K562 (cell line): ENCODE measurements around the gene VGLL4. TPM values are rescaled to one million over a fixed set of nuclear protein-coding genes. Genes with fewer than 3 reads are reported as not detected.

Source experiments
- ATAC-seq: fragments of 200-7000 bp; cut with Tn5 transposase; 3 replicates; pipeline ENCODE4 v1.9.1; 2020; ENCODE audit warnings: moderate library complexity
- BruUV-seq: library from RNA; stranded (reverse); fragments of 400-500 nt; replicated peaks from 2 replicates; lab custom pipeline; 2021; lab: Mats Ljungman, UMichigan
- CTCF ChIA-PET: fragments of 300-600 bp; formaldehyde crosslinking; extraction: SDS; loops from one replicate; lab custom pipeline; 2021; ENCODE audit warnings: low intra/inter-chr PET ratio; lab: Yijun Ruan, JAX
- POLR2A ChIA-PET: fragments of 300-600, 350-650 bp; sonication (Branson Sonifier 250); formaldehyde crosslinking; extraction: SDS; loops from one replicate; lab custom pipeline; 2021; ENCODE audit warnings: antibody characterized with exemption, inconsistent platforms; lab: Yijun Ruan, JAX
- DNase-seq, 4 experiments: peaks; one replicate each; pipeline versions ENCODE4 v3.0.0 to v3.0.0-alpha.2; 2011 to 2018; ENCODE audit warnings: low spot score in 3 of 4, mixed read lengths in 3 of 4; ENCODE audit errors: extremely low read depth in 1 of 4
- FAIRE-seq: peaks from 2 replicates; lab custom pipeline; 2011; peaks lifted over from hg19 to GRCh38; lab: Jason Lieb, UNC
- H2AFZ ChIP-seq: 2 replicates; pipeline ENCODE4 v1.6.0; 2011; ENCODE audit warnings: low read depth, low read length, control low read depth, inconsistent platforms
- H3K27ac ChIP-seq: fragments of 200-600 bp; 3 replicates; pipeline ENCODE4 v1.8.0; 2011; ENCODE audit warnings: low read depth, mild to moderate bottlenecking, control low read depth, inconsistent platforms, low read length, moderate library complexity, mixed read lengths; ENCODE audit errors: extremely low read depth
- H3K27me3 ChIP-seq, 2 experiments: fragments of 300-600 bp in 1 of 2; 2 replicates in 1 of 2; 3 replicates in 1 of 2; pipeline versions ENCODE4 v1.6.0 to v1.8.0; 2011; ENCODE audit warnings: inconsistent platforms in 2 of 2, low read length in 2 of 2, mild to moderate bottlenecking in 1 of 2, mixed read lengths in 1 of 2, moderate library complexity in 1 of 2; ENCODE audit not compliant: control insufficient read depth in 2 of 2, insufficient read depth in 2 of 2
- H3K36me3 ChIP-seq: fragments of 300-600 bp; 3 replicates; pipeline ENCODE4 v1.8.0; 2011; ENCODE audit warnings: mild to moderate bottlenecking, low read length, inconsistent platforms; ENCODE audit not compliant: control insufficient read depth, insufficient read depth
- H3K4me1 ChIP-seq, 2 experiments: fragments of 200-600 bp in 1 of 2; replicated peaks in 1 of 2; 2 replicates in 1 of 2; 3 replicates in 1 of 2; pipeline versions ENCODE4 v1.5.1 to v1.8.0; 2011; ENCODE audit warnings: inconsistent platforms in 2 of 2, low read length in 2 of 2, mild to moderate bottlenecking in 1 of 2, mixed read lengths in 1 of 2, moderate library complexity in 1 of 2; ENCODE audit not compliant: control insufficient read depth in 2 of 2, insufficient read depth in 2 of 2
- H3K4me2 ChIP-seq: 2 replicates; pipeline ENCODE4 v1.6.1; 2011; ENCODE audit warnings: low read length, control low read depth, inconsistent platforms, mixed read lengths; ENCODE audit not compliant: insufficient read depth
- H3K4me3 ChIP-seq: fragments of 200-600 bp; sonication (generic), shearing (Covaris generic); 2 replicates; pipeline ENCODE4 v1.5.1; 2016; ENCODE audit warnings: control low read depth, inconsistent platforms
- H3K79me2 ChIP-seq: fragments of 200-600 bp; 3 replicates; pipeline ENCODE4 v1.8.0; 2011; ENCODE audit warnings: low read length, inconsistent platforms; ENCODE audit not compliant: control insufficient read depth, insufficient read depth
- H3K9ac ChIP-seq, 2 experiments: 2 replicates each; pipeline versions ENCODE4 v1.6.0 to v1.6.1; 2011; ENCODE audit warnings: low read depth in 2 of 2, low read length in 2 of 2, control low read depth in 1 of 2, inconsistent platforms in 1 of 2, mild to moderate bottlenecking in 1 of 2, mixed read lengths in 1 of 2; ENCODE audit not compliant: insufficient read depth in 1 of 2
- H3K9me1 ChIP-seq: one replicate; pipeline ENCODE4 v1.6.0; 2011; ENCODE audit warnings: inconsistent platforms, mild to moderate bottlenecking, low read length, moderate library complexity; ENCODE audit not compliant: control insufficient read depth, insufficient read depth
- H3K9me3 ChIP-seq: replicated peaks from 2 replicates; pipeline ENCODE4 v1.5.1; 2011; ENCODE audit warnings: low read depth, low read length, inconsistent platforms; ENCODE audit not compliant: control insufficient read depth, insufficient read depth
- H4K20me1 ChIP-seq: replicated peaks from 2 replicates; pipeline ENCODE4 v1.6.1; 2011; ENCODE audit warnings: low read length, inconsistent platforms, mixed read lengths; ENCODE audit not compliant: control insufficient read depth, insufficient read depth
- CTBP1 ChIP-seq: fragments of 450-650 bp; IDR thresholded peaks from 2 replicates; pipeline ENCODE4 v1.6.1; 2016; ENCODE audit warnings: borderline replicate concordance
- ELF1 ChIP-seq: fragments of 200-800 bp; sonication (Bioruptor generic); IDR thresholded peaks from 2 replicates; pipeline ENCODE4 v1.6.1; 2016; ENCODE audit warnings: missing genetic modification characterization, missing compliant biosample characterization
- FOSL1 ChIP-seq: fragments of 200-800 bp; sonication (Bioruptor generic); conservative IDR thresholded peaks from 2 replicates; pipeline ENCODE4 v1.6.1; 2016; ENCODE audit warnings: missing genetic modification characterization, missing compliant biosample characterization
- JUND ChIP-seq, 2 experiments: IDR thresholded peaks; 2 replicates in 1 of 2; 3 replicates in 1 of 2; pipeline ENCODE4 v1.6.1; 2011; ENCODE audit warnings: borderline replicate concordance in 2 of 2, low read depth in 2 of 2, low read length in 2 of 2, improper control_type of control experiment in 1 of 2, missing biosample characterization in 1 of 2, missing genetic modification characterization in 1 of 2, missing genetic modification reagents in 1 of 2
- MEIS2 ChIP-seq: fragments of 450-650 bp; IDR thresholded peaks from 2 replicates; pipeline ENCODE4 v1.6.1; 2014; ENCODE audit warnings: mild to moderate bottlenecking; ENCODE audit not compliant: partially characterized antibody
- NFE2 ChIP-seq: IDR thresholded peaks from 2 replicates; pipeline ENCODE4 v1.6.1; 2014; ENCODE audit warnings: antibody characterized with exemption, low read depth
- NFIC ChIP-seq: fragments of 450-650 bp; IDR thresholded peaks from 2 replicates; pipeline ENCODE4 v1.6.1; 2017; ENCODE audit warnings: mild to moderate bottlenecking, inconsistent platforms
- SPI1 ChIP-seq: IDR thresholded peaks from 2 replicates; pipeline ENCODE4 v1.6.1; 2011; ENCODE audit warnings: low read depth, low read length, control low read depth, borderline replicate concordance
- TAF9B ChIP-seq: fragments of 450-650 bp; IDR thresholded peaks from 2 replicates; pipeline ENCODE4 v1.6.1; 2018; ENCODE audit warnings: mild to moderate bottlenecking; ENCODE audit not compliant: partially characterized antibody
- TCF3 ChIP-seq: sonication (generic); formaldehyde crosslinking; IDR thresholded peaks from 2 replicates; pipeline ENCODE4 v1.4.0; 2020; ENCODE audit warnings: mild to moderate bottlenecking, missing genetic modification reagents
- ZFPM2 ChIP-seq: fragments of 250-450 bp; sonication (Bioruptor Pico); IDR thresholded peaks from 2 replicates; pipeline ENCODE4 v1.5.1; 2022; ENCODE audit warnings: mild to moderate bottlenecking
- ZNF165 ChIP-seq: fragments of 250-450 bp; sonication (Bioruptor Pico); IDR thresholded peaks from 2 replicates; pipeline ENCODE4 v1.4.0; 2020; ENCODE audit warnings: borderline replicate concordance
- WGBS: fragments of 100-300 bp; shearing (Covaris generic); methylation state at CpG from one replicate; pipeline ENCODE4 v1.1.6; 2016; ENCODE audit warnings: low coverage, mixed read lengths; ENCODE audit not compliant: insufficient coverage; ENCODE audit errors: missing lambda C conversion rate; 5-methylcytosine and 5-hydroxymethylcytosine counted together
- in situ Hi-C: fragments of 300-500 bp; cut with MboI; formaldehyde crosslinking; loops from 4 replicates; pipeline ENCODE4 v1.15.0; 2018; ENCODE audit warnings: inconsistent platforms, mixed read lengths
- intact Hi-C: fragments of 100-400 bp; cut with micrococcal nuclease; formaldehyde crosslinking; loops from 2 replicates; pipeline ENCODE4 v1.14.2; 2022
- polyA plus RNA-seq, 8 experiments: library from polyadenylated mRNA; depleted of rRNA in 4 of 8; stranded (reverse) in 5 of 8; unstranded in 3 of 8; fragments of >200 nt; fragmentation: Nextera tagmentation in 2 of 8; fragmentation: Illumina TruSeq in 1 of 8; extraction: Ambion mirVana in 2 of 8; extraction: Trizol in 1 of 8; gene quantifications; 2 replicates each; pipeline versions ENCODE4 v1.2.1 to v1.2.3, GENCODE V29; 2011 to 2014; ENCODE audit warnings: inconsistent platforms in 1 of 8, missing spikeins in 1 of 8
- total RNA-seq, 7 experiments: library from RNA; depleted of rRNA in 6 of 7; stranded (reverse); fragments of >200 nt in 6 of 7; fragmentation: Illumina TruSeq in 2 of 7; extraction: Trizol in 2 of 7; gene quantifications; 2 replicates each; pipeline versions ENCODE4 v1.2.1 to v1.2.3, GENCODE V29; 2011 to 2021; ENCODE audit warnings: low replicate concordance in 1 of 7
- TF ChIP-seq, protein P1 (sequence below): sonication (generic); formaldehyde crosslinking; IDR thresholded peaks from 2 replicates; pipeline ENCODE4 v1.9.0; 2022; ENCODE audit warnings: mild to moderate bottlenecking, missing genetic modification reagents
- TF ChIP-seq, protein P2 (sequence below), 2 experiments: IDR thresholded peaks in 1 of 2; conservative IDR thresholded peaks in 1 of 2; 2 replicates each; pipeline ENCODE4 v1.6.1; 2016; ENCODE audit warnings: low read depth in 2 of 2, mild to moderate bottlenecking in 1 of 2, missing compliant biosample characterization in 1 of 2, missing genetic modification characterization in 1 of 2, moderate library complexity in 1 of 2
- TF ChIP-seq, protein P3 (sequence below): fragments of 450-650 bp; IDR thresholded peaks from 2 replicates; pipeline ENCODE4 v1.6.1; 2016

Gene VGLL4
- total and polyA plus RNA-seq, 9 of the 15 experiments (the other 6 are each of a cell fraction or from before 2014, with no cell fraction given): 0.27 to 10.9 (median 8.6) TPM

DNA sequence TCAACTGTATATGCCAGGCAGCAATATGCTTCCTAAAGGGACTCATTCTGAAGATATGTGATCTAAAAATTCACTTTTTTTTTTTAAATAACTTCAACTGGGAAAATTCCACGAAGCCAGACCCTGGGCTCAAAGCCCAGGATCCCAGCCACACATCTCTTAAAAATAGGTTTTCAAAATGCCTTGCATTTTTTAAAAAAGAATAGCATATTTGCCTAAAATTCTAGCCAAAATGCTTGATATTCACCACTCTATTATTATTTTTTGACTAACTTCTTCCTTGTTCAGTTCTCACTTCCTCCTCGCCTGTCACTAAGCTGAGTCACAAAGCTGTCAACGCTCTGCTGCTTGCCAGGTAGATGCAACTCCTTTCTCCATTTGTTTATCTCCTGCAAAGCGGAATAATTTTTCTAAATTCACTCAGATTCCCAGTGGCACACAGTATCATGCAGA is 28.0 kb upstream of the VGLL4 start:
- H3K4me3 ChIP-seq: no peak overlapping the region
- WGBS: 1% methylated on average over 4 of the region's 4 CpGs
- H3K9me1 ChIP-seq: no peaks in the 10 kb centered on the region
- no peak overlapping the region for H3K27ac ChIP-seq
- in situ Hi-C loops (loop anchor here (25.0 kb wide), 1 partner anchor 909 kb away; no protein-coding TSS in a partner anchor), intact Hi-C loops (no loop called here)
- no peak overlapping the region for H2AFZ ChIP-seq
- ChIA-PET CTCF (no interaction called here), POLR2A (no interaction called here)
- H3K9me3 ChIP-seq: no peaks in the 10 kb centered on the region
- BruUV-seq: no TSS peak
- DNase-seq (peak in 1 of 4 experiments; percentile 16), FAIRE-seq (no peak), ATAC-seq (no peak)
- H3K4me2 ChIP-seq: no peak overlapping the region
- H3K36me3 ChIP-seq: no peaks in the 10 kb centered on the region
- no peaks in the 10 kb centered on the region for H4K20me1 ChIP-seq
- no peaks in the 10 kb centered on the region for H3K79me2 ChIP-seq
- no peak overlapping the region for H3K9ac ChIP-seq
- H3K27me3 ChIP-seq: peaks cover 18 to 29% of the 10 kb centered on the region in 2 experiments
- no peaks in the 10 kb centered on the region; a peak in 1 of 5 replicates for H3K4me1 ChIP-seq
- TF ChIP-seq ZNF165 (CRISPR knock-in tag) (no peak), ZFPM2 (CRISPR knock-in tag) (no peak), SPI1 (peak; percentile 62; the same call in 1 of the 2 replicates), CTBP1 (0 out of 2 replicates have a peak, but pooled peaks have one; percentile 14), NFIC (peak; percentile 32; the same call in 1 of the 2 replicates), TCF3 (CRISPR knock-in tag) (peak; percentile 39; the same call in 1 of the 2 replicates), FOSL1 (tag) (peak; percentile 43; the same call in 1 of the 2 replicates), ELF1 (tag) (0 out of 2 replicates have a peak, but pooled peaks have one; percentile 11), TAF9B (no peak), NFE2 (peak; percentile 53; the same call in 1 of the 2 replicates), JUND (IDR thresholded peaks at IDR 0.05; ENCODE audit: borderline replicate concordance, low read depth, low read length) (peak; percentile 11; the same call in 1 of the 2 replicates), JUND (tag; IDR thresholded peaks at IDR 0.05; ENCODE audit: borderline replicate concordance, low read depth, low read length) (peak; percentile 63; the same call in 2 of the 3 replicates), MEIS2 (peak; percentile 85)
- TF ChIP-seq, protein P1, sequence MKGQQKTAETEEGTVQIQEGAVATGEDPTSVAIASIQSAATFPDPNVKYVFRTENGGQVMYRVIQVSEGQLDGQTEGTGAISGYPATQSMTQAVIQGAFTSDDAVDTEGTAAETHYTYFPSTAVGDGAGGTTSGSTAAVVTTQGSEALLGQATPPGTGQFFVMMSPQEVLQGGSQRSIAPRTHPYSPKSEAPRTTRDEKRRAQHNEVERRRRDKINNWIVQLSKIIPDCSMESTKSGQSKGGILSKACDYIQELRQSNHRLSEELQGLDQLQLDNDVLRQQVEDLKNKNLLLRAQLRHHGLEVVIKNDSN: no peak
- TF ChIP-seq, protein P2, sequence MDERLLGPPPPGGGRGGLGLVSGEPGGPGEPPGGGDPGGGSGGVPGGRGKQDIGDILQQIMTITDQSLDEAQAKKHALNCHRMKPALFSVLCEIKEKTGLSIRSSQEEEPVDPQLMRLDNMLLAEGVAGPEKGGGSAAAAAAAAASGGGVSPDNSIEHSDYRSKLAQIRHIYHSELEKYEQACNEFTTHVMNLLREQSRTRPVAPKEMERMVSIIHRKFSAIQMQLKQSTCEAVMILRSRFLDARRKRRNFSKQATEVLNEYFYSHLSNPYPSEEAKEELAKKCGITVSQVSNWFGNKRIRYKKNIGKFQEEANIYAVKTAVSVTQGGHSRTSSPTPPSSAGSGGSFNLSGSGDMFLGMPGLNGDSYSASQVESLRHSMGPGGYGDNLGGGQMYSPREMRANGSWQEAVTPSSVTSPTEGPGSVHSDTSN (CRISPR knock-in tag; IDR thresholded peaks at IDR 0.05; ENCODE audit: low read depth): no peak
- TF ChIP-seq, protein P2 (tag; conservative IDR thresholded peaks at IDR 0.05; ENCODE audit: low read depth): peak; percentile 84
- TF ChIP-seq, protein P3, sequence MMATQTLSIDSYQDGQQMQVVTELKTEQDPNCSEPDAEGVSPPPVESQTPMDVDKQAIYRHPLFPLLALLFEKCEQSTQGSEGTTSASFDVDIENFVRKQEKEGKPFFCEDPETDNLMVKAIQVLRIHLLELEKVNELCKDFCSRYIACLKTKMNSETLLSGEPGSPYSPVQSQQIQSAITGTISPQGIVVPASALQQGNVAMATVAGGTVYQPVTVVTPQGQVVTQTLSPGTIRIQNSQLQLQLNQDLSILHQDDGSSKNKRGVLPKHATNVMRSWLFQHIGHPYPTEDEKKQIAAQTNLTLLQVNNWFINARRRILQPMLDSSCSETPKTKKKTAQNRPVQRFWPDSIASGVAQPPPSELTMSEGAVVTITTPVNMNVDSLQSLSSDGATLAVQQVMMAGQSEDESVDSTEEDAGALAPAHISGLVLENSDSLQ: peak; percentile 41; the same call in 1 of the 2 replicates
